ENCODE results near the gene NFATC1.

DNA sequence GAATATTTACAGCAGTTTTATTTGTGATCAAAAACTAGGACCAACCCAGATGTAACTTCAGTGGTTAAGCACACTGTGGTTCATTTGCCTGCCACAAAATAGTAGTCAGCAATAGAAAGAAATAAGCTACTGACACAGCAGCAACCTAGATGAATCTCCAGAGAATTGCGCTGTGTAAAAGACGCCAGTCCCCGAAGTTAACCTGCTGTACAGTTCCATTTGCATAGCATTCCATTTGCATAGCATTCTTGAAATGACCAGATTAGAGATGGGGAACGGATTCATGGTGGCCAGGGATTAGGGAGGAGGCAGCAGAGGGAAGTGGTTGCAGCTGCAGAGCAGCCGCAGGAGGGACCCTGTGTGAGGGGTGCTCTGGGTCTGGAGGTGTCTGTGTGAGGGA, 39.3 kb upstream of the NFATC1 start:
- no peak for TF ChIP-seq CTCF (IDR thresholded peaks at IDR 0.05)
- TF ChIP-seq POLR2A (IDR thresholded peaks at IDR 0.05), result no peak
- no peak for TF ChIP-seq EP300 (IDR thresholded peaks at IDR 0.05)

Measured in ovary (tissue), 3 donors.